ENCODE data around the gene SPTBN2.

The SPTBN2 gene

GRCh38 chr11:66638177-66639065 is 90.6 kb downstream of the SPTBN2 start, which contains the start of gene RBM4:
Gene RBM4, plus strand, starts transcription at chr11:66638703. Its CDS starts 1,009 bp downstream, at chr11:66639712.
- peak; percentile 99 for DNase-seq (ENCODE audit: low spot score)

DNA sequence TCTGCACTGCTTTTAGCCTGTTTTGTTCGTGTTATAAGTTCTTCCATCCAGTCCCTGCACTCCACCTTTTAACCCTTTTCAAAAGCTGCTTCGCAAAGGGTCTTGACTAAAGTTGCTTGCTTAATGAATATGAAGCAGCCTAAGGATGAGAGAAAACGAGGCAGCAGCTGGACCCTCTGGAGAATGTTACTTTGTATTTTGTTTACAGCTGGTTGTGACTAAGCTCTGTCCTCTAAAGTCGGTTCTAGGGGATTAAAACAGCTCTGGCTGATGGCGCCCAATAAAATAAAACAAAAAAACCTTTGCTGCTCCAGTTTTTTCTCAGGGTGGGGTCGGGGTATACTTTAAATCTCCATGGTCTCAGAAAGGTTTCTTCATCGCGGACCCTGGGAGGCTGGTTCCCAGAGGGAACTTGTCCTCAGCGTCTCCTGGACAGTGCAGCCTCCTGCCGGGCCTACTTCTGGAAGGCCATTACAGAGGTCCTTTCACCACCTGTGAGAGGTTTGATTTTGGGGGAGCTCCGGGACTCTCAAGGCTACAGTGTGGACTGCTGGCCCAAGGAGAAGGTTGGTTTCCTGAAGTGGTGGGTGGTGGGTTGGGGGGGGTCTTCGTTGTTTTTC is 91.3 kb downstream of the SPTBN2 start:
- DNase-seq (ENCODE audit: low spot score) = no peak

DNA sequence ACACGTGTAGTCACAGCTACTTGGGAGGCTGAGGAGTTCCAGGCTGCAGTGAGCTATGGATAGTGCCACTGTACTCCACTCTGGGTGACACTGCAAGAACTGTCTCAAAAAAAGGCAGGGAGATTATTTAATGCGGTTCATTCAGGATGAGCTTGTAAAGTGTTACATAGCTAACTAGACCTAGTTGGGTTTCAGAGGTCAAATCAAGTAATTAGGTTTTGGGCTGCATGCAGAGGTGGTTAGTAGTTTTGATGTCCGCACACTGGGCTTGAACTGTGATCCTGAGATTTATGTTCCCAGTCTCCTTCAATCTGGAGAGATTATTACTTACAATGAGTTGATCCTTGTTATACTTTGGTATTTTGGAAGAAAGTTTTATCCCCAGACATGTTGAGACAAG is 92.6 kb downstream of the SPTBN2 start:
- no peak for DNase-seq (ENCODE audit: low spot score)
